PFSK-1 (cell line): ENCODE measurements around the gene LRMDA.

ENCODE experiments used
- POLR2AphosphoS5 ChIP-seq: IDR thresholded peaks from 2 replicates; pipeline ENCODE4 v1.6.1; 2012; ENCODE audit warnings: low read depth, mild to moderate bottlenecking, control low read depth, low read length, moderate library complexity
- SIN3A ChIP-seq: IDR thresholded peaks from 2 replicates; pipeline ENCODE4 v1.6.1; 2012; ENCODE audit warnings: mild to moderate bottlenecking, low read length, moderate library complexity, borderline replicate concordance; ENCODE audit not compliant: insufficient read depth
- TAF1 ChIP-seq: IDR thresholded peaks from 2 replicates; pipeline ENCODE4 v1.6.1; 2012; ENCODE audit warnings: low read length, control low read depth, borderline replicate concordance; ENCODE audit not compliant: insufficient read depth

DNA sequence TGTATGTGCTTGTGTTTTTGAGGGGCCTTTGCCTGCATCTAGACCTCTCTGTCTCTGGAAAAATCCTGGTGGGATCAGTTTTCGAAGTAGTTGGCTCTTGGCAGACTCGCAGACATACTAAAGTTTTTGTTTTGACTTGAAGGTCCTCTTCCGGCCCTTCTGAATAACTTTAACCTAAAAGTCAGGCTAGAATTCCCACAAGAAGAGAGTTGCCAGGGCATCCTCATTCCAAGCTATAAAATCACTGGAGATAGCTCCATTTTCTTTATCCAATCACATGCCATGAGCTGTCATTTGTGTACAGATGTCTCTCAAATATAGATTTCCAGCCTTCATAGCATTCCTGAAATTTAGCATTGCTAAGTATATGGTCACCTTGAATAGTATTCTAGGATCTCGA is 967.8 kb downstream of the LRMDA start:
- TF ChIP-seq TAF1, result no peak
- no peak for TF ChIP-seq POLR2AphosphoS5
- TF ChIP-seq SIN3A, result no peak
